ENCODE results near the gene KLF7.

KLF7 gene

DNA sequence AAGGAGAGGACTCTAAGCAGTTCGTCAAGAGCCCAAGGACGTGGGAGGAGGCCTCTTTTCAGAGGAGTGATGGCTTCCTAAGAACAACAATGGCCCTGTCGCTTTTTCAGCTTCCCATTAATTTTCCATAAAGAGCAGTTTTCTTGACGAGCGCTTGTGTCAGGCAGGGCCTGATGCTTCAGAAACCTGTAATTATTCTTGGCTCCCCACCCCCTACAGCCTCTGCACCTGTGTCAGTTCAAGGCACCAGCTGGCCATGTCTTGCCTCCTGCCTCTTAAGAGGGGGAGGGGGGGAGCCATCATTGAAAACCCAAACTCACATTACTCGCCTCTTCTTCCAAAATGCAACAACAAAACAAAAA, 32.3 kb downstream of the KLF7 start:
- Histone ChIP-seq H3F3A (ENCODE audit: insufficient read depth, low read length) (0 out of 2 replicates have a peak, but pooled peaks cover 3% of the 10 kb centered on the region), H3K27me3 (replicated peaks; ENCODE audit: insufficient read depth, low read length) (no peaks in the 10 kb centered on the region), H3K27ac (ENCODE audit: low read length) (peak overlapping the region; percentile 50; the same call in 1 of the 2 replicates), H3K9me2 (replicated peaks; ENCODE audit: insufficient read depth, low read length) (no peaks in the 10 kb centered on the region), H3K4me2 (ENCODE audit: low read depth, low read length) (peak overlapping the region; percentile 59), H3K4me1 (ENCODE audit: low read length) (peaks cover 56% of the 10 kb centered on the region), H2AFZ (ENCODE audit: low read length) (peak overlapping the region; percentile 40; the same call in 1 of the 2 replicates), H4K20me1 (ENCODE audit: insufficient read depth, low read length) (no peaks in the 10 kb centered on the region), H3K9me3 (replicated peaks; ENCODE audit: insufficient read depth, low read length) (no peaks in the 10 kb centered on the region), H3K9ac (ENCODE audit: low read length) (peak overlapping the region; percentile 8; the same call in 1 of the 2 replicates), H3K36me3 (replicated peaks; ENCODE audit: insufficient read depth, low read length) (no peaks in the 10 kb centered on the region), H3K4me3 (ENCODE audit: low read length) (peak overlapping the region; percentile 29; the same call in 1 of the 2 replicates), H3K79me2 (ENCODE audit: low read length) (peaks cover 13% of the 10 kb centered on the region; the same call in 1 of the 2 replicates)
- DNase-seq, result peak; percentile 84
- no peak for TF ChIP-seq EZH2 (optimal IDR thresholded peaks at IDR 0.05; ENCODE audit: low read depth, low read length)
- TF ChIP-seq, protein P1, sequence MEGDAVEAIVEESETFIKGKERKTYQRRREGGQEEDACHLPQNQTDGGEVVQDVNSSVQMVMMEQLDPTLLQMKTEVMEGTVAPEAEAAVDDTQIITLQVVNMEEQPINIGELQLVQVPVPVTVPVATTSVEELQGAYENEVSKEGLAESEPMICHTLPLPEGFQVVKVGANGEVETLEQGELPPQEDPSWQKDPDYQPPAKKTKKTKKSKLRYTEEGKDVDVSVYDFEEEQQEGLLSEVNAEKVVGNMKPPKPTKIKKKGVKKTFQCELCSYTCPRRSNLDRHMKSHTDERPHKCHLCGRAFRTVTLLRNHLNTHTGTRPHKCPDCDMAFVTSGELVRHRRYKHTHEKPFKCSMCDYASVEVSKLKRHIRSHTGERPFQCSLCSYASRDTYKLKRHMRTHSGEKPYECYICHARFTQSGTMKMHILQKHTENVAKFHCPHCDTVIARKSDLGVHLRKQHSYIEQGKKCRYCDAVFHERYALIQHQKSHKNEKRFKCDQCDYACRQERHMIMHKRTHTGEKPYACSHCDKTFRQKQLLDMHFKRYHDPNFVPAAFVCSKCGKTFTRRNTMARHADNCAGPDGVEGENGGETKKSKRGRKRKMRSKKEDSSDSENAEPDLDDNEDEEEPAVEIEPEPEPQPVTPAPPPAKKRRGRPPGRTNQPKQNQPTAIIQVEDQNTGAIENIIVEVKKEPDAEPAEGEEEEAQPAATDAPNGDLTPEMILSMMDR (IDR thresholded peaks at IDR 0.05; ENCODE audit: low read length), result no peak

DNA sequence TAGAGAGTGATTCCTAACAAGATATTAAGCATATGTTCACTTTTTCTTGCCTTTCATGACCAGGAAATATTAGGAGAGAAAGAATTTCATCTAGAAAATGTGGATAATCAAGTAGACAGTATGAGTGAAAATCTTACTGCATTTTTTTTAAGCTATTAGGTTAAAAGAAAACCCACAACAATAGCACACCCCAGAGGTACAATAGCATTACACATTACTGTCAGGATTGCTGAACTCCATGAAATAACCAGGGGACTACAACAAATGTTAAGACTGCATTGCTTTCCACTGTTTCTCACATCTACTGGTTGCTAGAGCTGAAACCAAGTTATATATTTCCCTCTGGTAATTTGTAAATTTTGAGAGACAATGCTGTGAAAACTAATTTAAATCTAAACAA, 33.7 kb downstream of the KLF7 start:
- H3K4me1 ChIP-seq (ENCODE audit: low read length), result peaks cover 56% of the 10 kb centered on the region
- no peak overlapping the region for H3K9ac ChIP-seq (ENCODE audit: low read length)
- H3K36me3 ChIP-seq (replicated peaks; ENCODE audit: insufficient read depth, low read length), result no peaks in the 10 kb centered on the region
- 0 out of 2 replicates have a peak, but pooled peaks cover 3% of the 10 kb centered on the region for H3F3A ChIP-seq (ENCODE audit: insufficient read depth, low read length)
- no peaks in the 10 kb centered on the region for H3K9me3 ChIP-seq (replicated peaks; ENCODE audit: insufficient read depth, low read length)
- no peaks in the 10 kb centered on the region for H4K20me1 ChIP-seq (ENCODE audit: insufficient read depth, low read length)
- H3K27me3 ChIP-seq (replicated peaks; ENCODE audit: insufficient read depth, low read length), result no peaks in the 10 kb centered on the region
- H3K9me2 ChIP-seq (replicated peaks; ENCODE audit: insufficient read depth, low read length), result no peaks in the 10 kb centered on the region
- TF ChIP-seq, protein P1 (IDR thresholded peaks at IDR 0.05; ENCODE audit: low read length), result 0 out of 2 replicates have a peak, but pooled peaks have one; percentile 11
- TF ChIP-seq EZH2phosphoT487 (IDR thresholded peaks at IDR 0.05; ENCODE audit: low read length), result no peak
- H3K27ac ChIP-seq (ENCODE audit: low read length), result no peak overlapping the region
- peak overlapping the region; percentile 2; the same call in 1 of the 2 replicates for H3K4me2 ChIP-seq (ENCODE audit: low read depth, low read length)
- no peak for DNase-seq
- H3K4me3 ChIP-seq (ENCODE audit: low read length), result no peak overlapping the region
- no peak overlapping the region for H2AFZ ChIP-seq (ENCODE audit: low read length)
- H3K79me2 ChIP-seq (ENCODE audit: low read length), result peaks cover 18% of the 10 kb centered on the region; the same call in 1 of the 2 replicates

DNA sequence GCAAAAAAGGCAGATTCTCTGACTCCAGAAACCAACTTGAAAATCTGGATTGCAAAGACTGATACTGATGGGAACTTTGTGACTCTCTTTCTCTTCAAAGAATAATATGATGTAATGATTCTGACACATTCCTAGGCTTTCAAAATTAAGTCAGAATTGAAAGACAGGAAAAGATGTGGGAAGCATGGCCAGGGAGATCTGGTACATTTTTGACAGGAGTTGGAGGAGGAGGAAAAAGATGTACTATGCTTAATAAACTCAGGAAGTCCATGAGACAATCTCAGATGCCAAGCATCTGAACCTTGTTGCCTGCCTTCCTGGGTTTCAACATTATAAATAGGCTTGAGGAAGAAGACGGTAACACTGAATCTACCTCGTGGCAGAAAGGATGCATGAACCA, 34.2 kb downstream of the KLF7 start:
- TF ChIP-seq, protein P1 (IDR thresholded peaks at IDR 0.05; ENCODE audit: low read length), result no peak
- TF ChIP-seq EZH2 (optimal IDR thresholded peaks at IDR 0.05; ENCODE audit: low read depth, low read length) (no peak), EZH2phosphoT487 (IDR thresholded peaks at IDR 0.05; ENCODE audit: low read length) (no peak)
- H4K20me1 ChIP-seq (ENCODE audit: insufficient read depth, low read length), result no peaks in the 10 kb centered on the region
- H3K4me3 ChIP-seq (ENCODE audit: low read length), result no peak overlapping the region
- H3K4me1 ChIP-seq (ENCODE audit: low read length), result peaks cover 56% of the 10 kb centered on the region
- H3K4me2 ChIP-seq (ENCODE audit: low read depth, low read length), result peak overlapping the region; percentile 2; the same call in 1 of the 2 replicates
- H3K9me3 ChIP-seq (replicated peaks; ENCODE audit: insufficient read depth, low read length), result no peaks in the 10 kb centered on the region
- no peaks in the 10 kb centered on the region for H3K36me3 ChIP-seq (replicated peaks; ENCODE audit: insufficient read depth, low read length)
- no peak overlapping the region for H3K9ac ChIP-seq (ENCODE audit: low read length)
- H3K79me2 ChIP-seq (ENCODE audit: low read length), result peaks cover 18% of the 10 kb centered on the region; the same call in 1 of the 2 replicates
- no peak for DNase-seq
- no peak overlapping the region for H3K27ac ChIP-seq (ENCODE audit: low read length)
- H3K9me2 ChIP-seq (replicated peaks; ENCODE audit: insufficient read depth, low read length), result no peaks in the 10 kb centered on the region
- no peak overlapping the region for H2AFZ ChIP-seq (ENCODE audit: low read length)
- no peaks in the 10 kb centered on the region for H3K27me3 ChIP-seq (replicated peaks; ENCODE audit: insufficient read depth, low read length)
- H3F3A ChIP-seq (ENCODE audit: insufficient read depth, low read length), result 0 out of 2 replicates have a peak, but pooled peaks cover 3% of the 10 kb centered on the region

Data from MM.1S (cell line).